Type B pancreatic cell (in vitro differentiated cells): ENCODE measurements around the gene GPER1. TPM values are rescaled to one million over a fixed set of nuclear protein-coding genes. Genes with fewer than 3 reads are reported as not detected.

Experiments used
- DNase-seq: peaks from one replicate; pipeline ENCODE4 v3.0.0; 2021; ENCODE audit warnings: mixed read lengths; ENCODE audit not compliant: unreplicated experiment; ENCODE audit errors: extremely low spot score
- H3K27ac Mint-ChIP-seq: 2 replicates; pipeline ENCODE4 v1.8.0; 2021; ENCODE audit warnings: mild to moderate bottlenecking, mixed read lengths
- H3K27me3 Mint-ChIP-seq: 2 replicates; pipeline ENCODE4 v1.8.0; 2021; ENCODE audit warnings: mixed read lengths
- H3K36me3 Mint-ChIP-seq: 2 replicates; pipeline ENCODE4 v1.8.0; 2021; ENCODE audit warnings: mixed read lengths
- H3K4me1 Mint-ChIP-seq: one replicate; pipeline ENCODE4 v1.8.0; 2021; ENCODE audit warnings: mixed read lengths; ENCODE audit not compliant: unreplicated experiment
- H3K4me3 Mint-ChIP-seq: 2 replicates; pipeline ENCODE4 v1.8.0; 2021; ENCODE audit warnings: mild to moderate bottlenecking, mixed read lengths
- H3K9me3 Mint-ChIP-seq: 2 replicates; pipeline ENCODE4 v1.8.0; 2021; ENCODE audit warnings: mixed read lengths
- CTCF ChIP-seq: fragments of 200-600 bp; sonication (generic); conservative IDR thresholded peaks from 2 replicates; pipeline ENCODE4 v1.5.0; 2021; ENCODE audit warnings: antibody characterized with exemption, mild to moderate bottlenecking
- total RNA-seq: library from RNA; stranded (reverse); gene quantifications from 2 replicates; pipeline ENCODE4 v1.2.1, GENCODE V29; 2021; ENCODE audit warnings: low replicate concordance

Gene GPER1
- total RNA-seq, 1 donor from 2014 or later: 5.0 TPM

- Mint-ChIP-seq H3K4me1 (peaks cover 40% of the 10 kb centered on the region), H3K27me3 (no peaks in the 10 kb centered on the region), H3K27ac (peak overlapping the region; percentile 4), H3K4me3 (no peak overlapping the region), H3K36me3 (peaks cover 4% of the 10 kb centered on the region), H3K9me3 (no peaks in the 10 kb centered on the region)
- no peak for DNase-seq
- TF ChIP-seq CTCF: no peak
Observed at GRCh38 chr7:1091644-1092027, 3.7 kb downstream of the GPER1 start.

GRCh38 chr7:1092161-1092632 lies 4.3 kb downstream of the GPER1 start:
- H3K27ac Mint-ChIP-seq: peak overlapping the region; percentile 79
- DNase-seq: no peak
- peaks cover 41% of the 10 kb centered on the region for H3K4me1 Mint-ChIP-seq

GRCh38 chr7:1092806-1093501 lies 5.0 kb downstream of the GPER1 start:
- H3K9me3 Mint-ChIP-seq: peaks cover 5% of the 10 kb centered on the region
- H3K4me3 Mint-ChIP-seq: no peak overlapping the region
- no peak for DNase-seq
- peaks cover 39% of the 10 kb centered on the region for H3K4me1 Mint-ChIP-seq
- peak overlapping the region; percentile 79 for H3K27ac Mint-ChIP-seq
- no peaks in the 10 kb centered on the region for H3K27me3 Mint-ChIP-seq
- no peak for TF ChIP-seq CTCF
- H3K36me3 Mint-ChIP-seq: peaks cover 14% of the 10 kb centered on the region

More at GRCh38 chr7:1092161-1092632, 4.3 kb downstream of the GPER1 start:
- H3K27me3 Mint-ChIP-seq: no peaks in the 10 kb centered on the region
- peaks cover 6% of the 10 kb centered on the region for H3K36me3 Mint-ChIP-seq
- H3K4me3 Mint-ChIP-seq: no peak overlapping the region
- H3K9me3 Mint-ChIP-seq: no peaks in the 10 kb centered on the region
- TF ChIP-seq CTCF: no peak

GRCh38 chr7:1093502-1093843 lies 5.6 kb downstream of the GPER1 start:
- no peak overlapping the region for H3K27ac Mint-ChIP-seq
- TF ChIP-seq CTCF: no peak
- H3K27me3 Mint-ChIP-seq: no peaks in the 10 kb centered on the region
- H3K36me3 Mint-ChIP-seq: peaks cover 18% of the 10 kb centered on the region
- peaks cover 7% of the 10 kb centered on the region for H3K9me3 Mint-ChIP-seq
- H3K4me1 Mint-ChIP-seq: peaks cover 35% of the 10 kb centered on the region
- H3K4me3 Mint-ChIP-seq: no peak overlapping the region
- DNase-seq: no peak

- peaks cover 18% of the 10 kb centered on the region for H3K36me3 Mint-ChIP-seq
- peaks cover 7% of the 10 kb centered on the region for H3K9me3 Mint-ChIP-seq
- H3K27me3 Mint-ChIP-seq: no peaks in the 10 kb centered on the region
- DNase-seq: no peak
- no peak overlapping the region for H3K4me3 Mint-ChIP-seq
- no peak for TF ChIP-seq CTCF
- H3K4me1 Mint-ChIP-seq: peaks cover 29% of the 10 kb centered on the region
- peak overlapping the region; percentile 77 for H3K27ac Mint-ChIP-seq
Observed at GRCh38 chr7:1093916-1094508, 6.1 kb downstream of the GPER1 start.
